HG03575 (cell line): ENCODE data around the gene MAK.
A peak's percentile ranks its signal among the peaks of the same experiment; 100 is the strongest.
"Not testable (repeated sequence)": the region's sequence is repeated elsewhere in the genome, so short reads cannot be mapped to it uniquely, and the experiment has no call there.

Experiments used
- ATAC-seq: cut with Tn5 transposase; IDR thresholded peaks from one replicate; pipeline ENCODE4 v1.9.1; 2021; ENCODE audit not compliant: unreplicated experiment, insufficient number of reproducible peaks, low FRiP score; ENCODE audit errors: extremely low read depth

The MAK gene

DNA sequence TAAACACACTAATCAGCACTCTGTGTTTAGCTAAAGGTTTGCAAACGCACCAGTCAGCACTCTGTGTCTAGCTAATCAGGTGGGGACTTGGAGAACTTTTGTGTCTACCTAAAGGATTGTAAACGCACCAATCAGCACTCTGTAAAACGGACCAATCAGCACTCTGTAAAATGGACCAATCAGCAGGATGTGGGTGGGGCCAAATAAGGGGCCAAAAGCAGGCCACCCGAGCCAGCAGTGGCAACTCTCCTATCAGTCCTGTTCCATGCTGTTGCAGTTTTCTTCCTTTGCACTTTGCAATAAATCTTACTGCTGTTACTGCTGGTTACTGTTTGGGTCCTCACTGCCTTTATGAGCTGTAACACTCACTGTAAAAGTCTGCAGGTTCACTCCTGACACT lies 96.7 kb downstream of the MAK start:
- not testable (repeated sequence) for ATAC-seq

DNA sequence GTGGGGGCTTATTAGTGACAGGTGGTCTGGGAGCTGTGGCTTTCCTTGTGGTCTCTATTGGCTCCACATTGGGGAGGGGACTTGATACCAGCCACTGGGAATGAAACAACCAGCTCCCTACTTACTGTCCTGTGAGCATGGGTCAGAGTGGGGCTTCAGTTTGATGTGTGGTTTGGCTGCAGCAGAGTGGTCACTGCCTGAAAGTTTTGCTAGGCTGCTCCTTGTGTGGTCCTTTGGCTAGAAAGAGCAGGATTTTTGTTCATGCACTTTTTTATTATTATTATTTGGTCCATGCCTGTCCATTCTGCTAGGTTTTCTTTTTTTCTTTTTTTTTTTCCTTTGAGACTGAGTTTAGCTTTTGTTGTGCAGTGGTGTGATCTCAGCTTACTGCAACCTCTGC lies 98.3 kb downstream of the MAK start:
- ATAC-seq, result no peak

DNA sequence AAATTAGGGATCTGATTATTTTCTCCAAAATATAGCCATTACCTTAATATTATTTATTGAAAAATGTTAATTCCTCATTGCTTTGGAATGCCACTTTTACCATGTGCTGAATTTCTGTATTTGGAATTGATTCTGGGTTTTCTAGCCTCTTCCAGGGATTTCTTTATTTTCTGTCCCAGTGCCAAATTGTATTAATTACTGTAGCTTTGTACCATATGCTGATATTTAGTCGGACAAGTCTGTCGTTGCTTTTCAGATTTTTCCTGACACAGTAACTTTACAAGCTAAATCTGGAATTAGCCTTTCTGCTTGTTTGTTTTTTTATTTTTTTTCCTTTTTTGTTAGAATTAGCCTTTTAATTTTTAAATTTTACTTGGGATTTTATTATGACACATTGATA lies 101.6 kb downstream of the MAK start:
- ATAC-seq, result no peak

DNA sequence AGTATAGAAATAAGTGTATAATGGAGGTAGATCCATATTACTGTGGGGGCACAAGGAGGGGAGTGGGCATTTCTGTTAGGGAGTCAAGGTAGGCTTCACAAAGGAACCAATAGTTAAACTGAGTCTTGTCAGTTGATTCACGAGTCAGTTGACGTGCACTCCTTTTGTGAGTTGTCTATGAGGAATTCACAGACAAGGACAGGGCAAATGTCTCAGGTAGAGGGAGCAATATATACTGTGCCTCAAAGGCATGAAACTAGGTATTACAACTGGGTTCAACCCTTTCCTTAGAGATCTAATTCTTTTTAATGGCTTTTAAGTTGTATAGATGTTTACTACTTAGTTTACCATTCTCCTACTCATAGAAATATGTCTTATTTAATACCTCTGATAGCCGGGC lies 104.5 kb downstream of the MAK start:
- ATAC-seq, result no peak

DNA sequence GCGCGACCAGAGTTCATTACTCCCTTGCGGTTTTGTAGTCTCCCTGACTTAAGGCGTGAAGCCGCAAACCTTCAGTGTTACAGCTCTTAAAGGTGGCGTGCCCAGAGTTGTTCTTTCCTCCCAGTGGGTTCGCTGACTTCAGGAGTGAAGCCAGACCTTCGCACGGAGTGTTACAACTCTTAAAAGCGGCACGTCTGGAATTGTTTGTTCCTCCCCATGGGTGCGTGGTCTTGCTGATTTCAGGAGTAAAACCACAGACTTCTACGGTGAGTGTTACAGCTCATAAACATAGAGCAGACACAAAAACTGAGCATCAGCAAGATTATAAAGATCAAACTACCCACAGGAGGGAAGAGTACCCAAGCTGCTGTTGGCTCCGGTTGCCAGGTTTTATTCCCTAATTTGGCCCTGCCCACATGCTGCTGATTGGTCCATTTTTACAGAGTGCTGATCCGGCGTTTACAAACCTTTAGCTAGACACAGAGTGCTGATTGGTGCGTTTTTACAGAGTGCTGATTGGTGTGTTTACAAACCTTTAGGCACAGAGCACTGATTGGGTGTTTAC lies 105.1 kb downstream of the MAK start:
- no peak for ATAC-seq

DNA sequence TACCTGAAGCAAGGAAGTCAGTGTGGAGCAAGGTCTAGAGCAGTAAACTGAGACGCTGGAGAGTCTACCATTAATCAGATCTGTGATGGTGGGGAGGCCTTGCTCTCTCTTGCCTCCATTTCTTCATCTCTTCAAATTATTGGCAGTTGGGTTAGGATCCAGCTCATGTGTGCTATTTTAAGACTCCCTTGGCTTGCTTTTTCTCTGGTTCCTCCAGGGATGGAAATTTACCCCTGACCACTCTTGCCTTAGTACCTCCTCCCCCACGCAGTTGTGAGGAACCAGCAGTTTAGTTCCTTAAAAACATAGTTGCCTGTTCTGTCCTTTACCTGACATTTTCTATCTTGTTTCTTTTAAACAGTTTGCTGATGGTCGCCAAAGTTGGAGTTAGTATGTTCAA lies 108.1 kb downstream of the MAK start:
- ATAC-seq, result no peak

DNA sequence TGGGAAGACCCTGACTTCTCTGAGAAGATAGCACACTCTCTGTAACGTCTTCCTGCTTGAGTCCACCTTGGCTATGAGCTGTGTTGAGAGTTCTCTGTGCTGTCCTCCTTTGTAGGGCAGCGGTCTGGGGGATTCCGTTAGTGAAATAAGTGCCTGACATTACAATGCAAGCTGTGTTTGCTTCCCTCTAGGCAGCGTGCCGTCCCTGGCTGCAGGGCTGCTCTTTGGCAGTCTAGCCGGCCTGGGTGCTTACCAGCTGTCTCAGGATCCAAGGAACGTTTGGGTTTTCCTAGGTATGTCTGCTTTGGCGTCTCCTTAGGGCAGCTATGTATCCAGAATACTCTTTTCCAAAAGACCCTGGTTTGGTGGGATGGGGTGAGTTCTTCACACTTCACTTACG lies 112.6 kb downstream of the MAK start:
- ATAC-seq, result no peak

DNA sequence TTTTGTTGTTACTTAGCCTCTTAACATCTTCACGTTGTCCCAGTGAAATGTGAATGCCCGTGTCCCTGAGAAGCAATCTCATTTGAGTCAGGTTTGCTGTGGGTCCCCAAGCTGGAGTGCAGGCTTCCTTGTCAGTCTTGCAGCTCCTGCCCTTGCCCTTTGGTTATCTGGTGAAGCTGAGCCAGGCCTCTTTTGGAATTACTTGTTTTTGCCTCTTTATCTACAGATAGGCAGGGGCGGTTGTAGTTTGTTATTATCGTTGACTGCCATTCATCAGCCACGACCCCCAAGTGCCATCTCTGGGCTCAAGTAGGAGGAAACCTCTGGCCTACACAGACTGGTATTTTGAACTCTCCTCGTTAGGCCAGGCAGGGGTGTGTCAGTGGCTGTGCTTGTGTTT lies 113.3 kb downstream of the MAK start:
- no peak for ATAC-seq

DNA sequence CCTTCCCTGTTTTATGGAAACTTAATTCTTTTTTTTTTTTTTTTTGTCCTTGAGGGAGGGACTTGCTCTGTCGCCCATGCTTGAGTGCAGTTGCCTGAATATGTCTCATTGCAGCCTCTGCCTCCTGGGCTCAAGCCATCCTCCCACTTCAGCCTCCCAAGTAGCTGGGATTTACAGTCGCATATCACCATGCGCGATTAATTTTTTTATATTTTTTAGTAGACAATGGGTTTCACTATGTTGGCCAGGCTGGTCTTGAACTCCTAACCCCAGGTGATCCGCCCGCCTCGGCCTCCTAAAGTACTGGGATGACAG lies 114.8 kb downstream of the MAK start:
- ATAC-seq, result no peak

DNA sequence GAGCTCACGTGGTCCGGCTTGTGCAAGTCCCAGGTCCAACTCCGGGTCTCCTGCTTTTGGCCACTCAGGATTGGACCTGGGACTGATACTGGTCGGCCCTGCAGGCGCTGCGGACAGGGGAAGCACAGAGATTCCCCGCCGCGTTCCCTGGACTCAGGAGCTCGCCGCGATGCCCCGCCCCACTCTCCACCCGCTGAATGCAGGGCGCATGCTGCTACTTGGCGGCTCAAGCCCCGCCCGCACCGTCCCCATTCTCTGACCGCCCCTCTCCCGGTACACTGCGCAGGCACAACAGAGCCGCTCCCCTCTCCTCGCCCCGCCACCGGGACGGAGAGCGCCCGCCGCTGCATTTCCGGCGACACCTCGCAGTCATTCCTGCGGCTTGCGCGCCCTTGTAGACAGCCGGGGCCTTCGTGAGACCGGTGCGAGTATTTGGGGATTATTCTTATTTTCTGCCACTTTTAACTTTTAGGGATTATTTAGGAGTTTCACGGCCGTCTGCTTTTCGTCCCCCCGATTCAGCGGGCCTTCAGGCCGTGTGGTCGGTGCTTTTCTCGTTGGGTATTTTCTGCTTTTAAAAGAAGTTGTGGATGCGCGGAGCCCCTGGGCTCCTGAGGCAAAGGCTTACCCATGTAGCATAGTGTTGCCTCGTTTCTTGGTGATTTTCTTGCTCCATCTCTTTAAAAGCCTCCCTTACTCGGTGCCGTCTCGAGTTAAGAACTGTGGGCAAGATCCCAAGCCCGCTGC lies 115.3 kb downstream of the MAK start, which contains the start of gene TMEM14C:
Gene TMEM14C, plus strand, starts transcription at position 251 of the 747 bp plus-strand sequence. CDS start 1,544 bp downstream, outside the sequence.
- ATAC-seq, result peak; percentile 76

DNA sequence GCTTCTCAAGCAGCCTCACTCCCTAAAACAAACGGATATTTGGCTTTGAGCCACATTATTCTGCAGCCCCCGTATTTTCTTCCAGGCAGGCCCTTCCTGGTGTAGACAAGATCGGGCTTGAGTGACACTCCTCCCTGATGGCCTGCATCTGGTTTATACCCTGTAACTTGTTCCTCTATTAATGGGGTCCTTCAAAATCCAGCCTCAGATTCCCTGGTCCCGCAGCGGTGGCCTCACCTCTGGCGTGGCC lies 115.8 kb downstream of the MAK start:
- no peak for ATAC-seq

DNA sequence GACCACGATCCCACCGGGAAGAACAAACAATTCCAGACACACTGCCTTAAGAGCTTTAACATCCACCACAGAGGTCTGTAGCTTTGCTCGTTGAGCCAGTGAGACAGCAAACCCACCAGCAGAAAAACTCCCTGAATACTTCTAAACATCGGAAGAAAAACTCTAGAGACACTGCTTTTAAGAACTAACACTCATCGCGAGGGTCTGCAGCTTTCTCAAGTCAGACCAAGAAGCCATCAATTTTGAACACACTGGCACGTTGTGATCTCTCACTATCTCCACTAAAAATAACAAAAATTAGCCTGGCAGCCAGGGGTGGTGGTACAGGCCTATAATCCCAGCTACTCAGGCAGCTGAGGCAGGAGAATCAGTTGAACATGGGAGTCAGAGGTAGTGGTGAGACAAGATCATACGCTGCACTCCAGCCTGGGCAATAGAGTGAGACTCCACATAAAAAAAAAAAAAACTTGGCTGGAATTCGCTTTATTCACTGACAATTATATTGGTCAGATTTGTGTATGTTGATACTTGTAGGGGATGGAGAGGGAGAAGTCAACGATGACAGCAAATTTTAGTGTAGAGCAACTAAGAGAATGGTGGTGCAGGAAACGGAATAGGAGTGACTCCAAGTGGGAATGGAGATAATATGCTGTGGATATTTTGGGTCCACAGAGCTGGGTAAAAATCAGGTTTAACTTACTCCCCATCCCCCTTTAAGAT lies 116.3 kb downstream of the MAK start:
- ATAC-seq, result no peak

DNA sequence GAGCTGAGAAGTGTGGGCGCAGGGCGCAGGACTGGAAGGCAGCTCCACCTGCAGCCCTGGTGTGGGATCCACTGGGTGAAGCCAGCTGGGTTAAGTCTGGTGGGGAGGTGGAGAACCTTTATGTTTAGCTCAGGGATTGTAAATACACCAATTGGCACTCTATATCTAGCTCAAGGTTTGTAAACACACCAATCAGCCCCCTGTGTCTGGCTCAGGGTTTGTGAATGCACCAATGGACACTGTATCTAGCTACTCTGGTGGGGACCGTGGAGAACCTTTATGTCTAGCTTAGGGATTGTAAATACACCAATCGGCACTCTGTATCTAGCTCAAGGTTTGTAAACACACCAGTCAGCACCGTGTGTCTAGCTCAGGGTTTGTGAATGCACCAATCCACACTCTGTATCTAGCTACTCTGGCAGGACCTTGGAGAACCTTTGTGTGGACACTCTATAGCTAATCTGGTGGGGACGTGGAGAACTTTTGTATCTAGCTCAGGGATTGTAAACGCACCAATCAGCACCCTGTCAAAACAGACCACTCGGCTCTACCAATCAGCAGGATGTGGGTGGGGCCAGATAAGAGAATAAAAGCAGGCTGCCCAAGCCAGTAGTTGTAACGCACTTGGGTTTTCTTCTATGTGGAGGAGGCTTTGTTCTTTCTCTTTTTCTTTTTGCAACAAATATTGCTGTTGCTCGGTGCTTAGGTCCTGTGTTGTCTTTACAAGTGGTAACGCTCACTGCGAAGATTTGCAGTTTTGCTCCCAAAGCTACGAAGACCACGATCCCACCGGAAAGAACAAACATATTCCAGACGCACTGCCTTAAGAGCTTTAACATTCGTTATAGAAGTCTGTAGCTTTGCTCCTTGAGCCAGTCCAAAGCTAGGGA lies 117.1 kb downstream of the MAK start:
- not testable (repeated sequence) for ATAC-seq

DNA sequence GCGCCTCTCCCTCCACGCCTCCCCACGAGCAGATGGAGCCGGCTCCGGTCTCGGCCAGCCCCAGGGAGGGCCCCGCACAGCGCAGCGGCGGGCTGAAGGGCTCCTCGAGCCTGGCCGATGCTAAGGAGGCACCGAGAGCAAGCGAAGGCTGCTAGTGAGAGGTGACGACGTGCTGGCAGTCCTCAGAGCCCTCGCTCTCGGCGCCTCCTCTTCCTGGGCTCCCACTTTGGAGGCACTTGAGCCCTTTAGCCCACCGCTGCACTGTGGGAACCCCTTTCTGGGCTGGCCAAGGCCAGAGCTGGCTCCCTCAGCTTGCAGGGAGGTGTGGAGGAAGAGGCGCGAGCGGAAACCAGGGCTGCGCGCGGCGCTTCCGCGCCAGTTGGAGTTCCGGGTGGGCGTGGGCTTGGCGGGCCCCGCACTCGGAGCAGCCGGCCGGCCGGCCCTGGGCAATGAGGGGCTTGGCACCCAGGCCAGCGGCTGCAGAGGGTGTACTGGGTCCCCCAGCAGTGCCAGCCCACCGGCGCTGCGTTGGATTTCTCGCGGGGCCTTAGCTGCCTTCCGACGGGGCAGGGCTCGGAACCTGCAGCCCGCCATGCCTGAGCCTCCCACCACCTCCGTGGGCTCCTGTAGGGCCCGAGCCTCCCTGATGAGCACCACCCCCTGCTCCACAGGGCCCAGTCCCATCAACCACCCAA lies 117.9 kb downstream of the MAK start:
- no peak for ATAC-seq

DNA sequence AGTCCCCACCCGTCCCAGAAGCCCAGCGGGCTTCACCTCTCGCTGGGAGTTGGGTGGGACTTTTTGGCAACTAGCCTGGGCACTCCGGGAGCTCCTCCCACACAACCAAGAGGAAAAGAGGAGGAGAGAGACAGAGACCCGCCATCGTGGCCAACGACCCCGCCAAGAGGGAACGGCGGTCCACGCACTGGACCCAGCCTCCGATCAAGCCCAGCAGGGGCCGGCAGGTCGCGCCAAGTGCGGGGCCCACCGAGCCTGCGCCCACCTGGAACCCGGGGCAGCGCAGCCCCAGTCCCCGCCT lies 118.4 kb downstream of the MAK start:
- no peak for ATAC-seq

DNA sequence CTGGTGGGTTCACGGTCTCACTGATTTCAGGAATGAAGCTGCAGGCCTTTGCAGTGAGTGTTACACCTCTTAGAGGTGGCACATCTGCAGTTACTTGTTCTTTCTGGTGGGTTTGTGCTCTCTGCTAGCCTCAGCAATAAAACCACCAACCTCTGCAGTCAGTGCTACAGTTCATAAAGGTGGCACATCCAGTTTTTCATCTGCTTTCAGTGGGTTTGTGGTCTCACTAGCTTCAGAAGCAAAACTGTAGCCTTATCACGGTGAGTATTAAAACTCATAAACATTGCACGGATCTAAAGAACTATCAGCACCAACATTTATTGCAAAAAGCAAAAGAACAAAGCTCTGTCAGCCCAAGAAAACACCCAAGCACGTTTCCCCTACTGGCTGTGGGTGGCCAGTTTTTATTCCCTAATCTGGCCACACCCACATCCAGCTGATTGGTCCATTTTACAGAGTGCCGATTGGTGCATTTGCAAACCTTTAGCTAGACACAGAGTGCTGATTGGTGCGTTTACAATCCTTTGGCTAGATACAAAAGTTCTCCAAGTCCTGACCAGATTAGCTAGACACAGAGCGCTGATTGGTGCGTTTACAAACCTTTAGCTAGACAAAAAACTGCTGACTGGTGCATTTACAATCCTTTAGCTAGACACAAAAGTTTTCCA lies 118.9 kb downstream of the MAK start:
- no peak for ATAC-seq

DNA sequence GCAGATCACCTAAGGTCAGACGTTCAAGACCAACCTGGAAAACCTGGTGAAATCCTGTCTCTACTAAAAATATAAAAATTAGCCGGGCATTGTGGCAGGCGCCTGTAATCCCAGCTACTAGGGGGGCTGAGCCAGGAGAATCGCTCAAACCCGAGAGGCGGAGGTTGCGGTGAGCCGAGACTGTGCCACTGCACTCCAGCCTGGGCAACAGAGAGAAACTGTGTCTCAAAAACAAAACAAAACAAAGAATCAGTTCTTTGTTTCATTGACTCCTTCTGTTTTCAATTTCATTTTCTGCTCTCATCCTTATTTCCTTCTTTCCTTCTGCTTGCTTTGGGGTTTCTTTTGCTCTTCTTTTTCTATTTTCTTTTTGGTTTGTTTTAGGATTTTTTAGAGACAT lies 124.4 kb downstream of the MAK start:
- ATAC-seq, result no peak
